RWPE2 (cell line): ENCODE measurements around the gene CCDC71.

ENCODE experiments used
- ATAC-seq: fragments of 200-7000 bp; cut with Tn5 transposase; 3 replicates; pipeline ENCODE4 v1.9.1; 2021; ENCODE audit warnings: low read depth
- DNase-seq: peaks from one replicate; pipeline ENCODE4 v3.0.0-alpha.2; 2020; ENCODE audit warnings: low spot score
- H3K27ac ChIP-seq: fragments of 450-650 bp; 2 replicates; pipeline ENCODE4 v1.5.1; 2017; ENCODE audit warnings: mild to moderate bottlenecking; ENCODE audit not compliant: poor library complexity, severe bottlenecking
- H3K27me3 ChIP-seq: fragments of 250-450 bp; sonication (Bioruptor Pico); 2 replicates; pipeline ENCODE4 v1.5.1; 2021; ENCODE audit warnings: mild to moderate bottlenecking, moderate library complexity; ENCODE audit not compliant: insufficient read depth, poor library complexity, severe bottlenecking
- H3K36me3 ChIP-seq: fragments of 250-450 bp; sonication (Bioruptor Pico); 2 replicates; pipeline ENCODE4 v1.5.1; 2020; ENCODE audit warnings: low read depth, mild to moderate bottlenecking, moderate library complexity
- H3K4me1 ChIP-seq: fragments of 250-450 bp; sonication (Bioruptor Pico); 2 replicates; pipeline ENCODE4 v1.5.1; 2021; ENCODE audit warnings: mild to moderate bottlenecking, moderate library complexity; ENCODE audit not compliant: insufficient read depth, poor library complexity, severe bottlenecking
- H3K4me3 ChIP-seq: fragments of 250-450 bp; sonication (Bioruptor Pico); 2 replicates; pipeline ENCODE4 v1.5.1; 2021; ENCODE audit warnings: mild to moderate bottlenecking, moderate library complexity; ENCODE audit not compliant: severe bottlenecking
- H3K9me3 ChIP-seq: fragments of 250-450 bp; sonication (Bioruptor Pico); 2 replicates; pipeline ENCODE4 v1.5.1; 2021; ENCODE audit warnings: mild to moderate bottlenecking, moderate library complexity; ENCODE audit not compliant: severe bottlenecking
- CTCF ChIP-seq: fragments of 450-650 bp; IDR thresholded peaks from one replicate; pipeline ENCODE4 v1.5.1; 2017; ENCODE audit warnings: mild to moderate bottlenecking, moderate library complexity; ENCODE audit not compliant: poor library complexity, severe bottlenecking

The CCDC71 gene

GRCh38 chr3:49122451-49122850, 43.7 kb downstream of the CCDC71 start:
- Histone ChIP-seq H3K36me3 (peaks cover 19% of the 10 kb centered on the region), H3K9me3 (no peaks in the 10 kb centered on the region), H3K27me3 (no peaks in the 10 kb centered on the region), H3K4me1 (peaks cover 8% of the 10 kb centered on the region), H3K4me3 (no peak overlapping the region), H3K27ac (no peak overlapping the region)
- ATAC-seq (no peak), DNase-seq (no peak)
- no peak for TF ChIP-seq CTCF

- TF ChIP-seq CTCF: no peak
- DNase-seq (no peak), ATAC-seq (no peak)
- peaks cover 23% of the 10 kb centered on the region for H3K36me3 ChIP-seq
- H3K4me3 ChIP-seq: no peak overlapping the region
- H3K4me1 ChIP-seq: peaks cover 8% of the 10 kb centered on the region
- no peak overlapping the region for H3K27ac ChIP-seq
- H3K27me3 ChIP-seq: no peaks in the 10 kb centered on the region
- no peaks in the 10 kb centered on the region for H3K9me3 ChIP-seq
These were observed 44.1 kb downstream of the CCDC71 start for GRCh38 chr3:49122022-49122421.

GRCh38 chr3:49121132-49121736, 44.9 kb downstream of the CCDC71 start:
- peak overlapping the region; percentile 62 for H3K27ac ChIP-seq
- DNase-seq (no peak), ATAC-seq (peak; percentile 2; the same call in 1 of the 3 replicates)
- peak overlapping the region; percentile 78 for H3K4me3 ChIP-seq
- H3K27me3 ChIP-seq: no peaks in the 10 kb centered on the region
- no peak for TF ChIP-seq CTCF
- peaks cover 8% of the 10 kb centered on the region for H3K4me1 ChIP-seq
- no peaks in the 10 kb centered on the region for H3K9me3 ChIP-seq
- H3K36me3 ChIP-seq: peaks cover 31% of the 10 kb centered on the region

GRCh38 chr3:49120438-49121131, 45.5 kb downstream of the CCDC71 start, which contains the start of gene USP19:
Gene USP19 (minus strand): TSS chr3:49120823. CDS start chr3:49119145, 1,678 bp downstream.
- peaks cover 38% of the 10 kb centered on the region for H3K36me3 ChIP-seq
- no peaks in the 10 kb centered on the region for H3K27me3 ChIP-seq
- H3K27ac ChIP-seq: peak within 1 kb of the TSS; percentile 62
- H3K4me3 ChIP-seq: peak within 1 kb of the TSS; percentile 78
- peaks cover 8% of the 10 kb centered on the region for H3K4me1 ChIP-seq
- ATAC-seq: peak; percentile 91
- H3K9me3 ChIP-seq: no peaks in the 10 kb centered on the region
- peak; percentile 87 for DNase-seq
- TF ChIP-seq CTCF: no peak

- no peaks in the 10 kb centered on the region for H3K27me3 ChIP-seq
- peaks cover 43% of the 10 kb centered on the region for H3K36me3 ChIP-seq
- peaks cover 8% of the 10 kb centered on the region for H3K4me1 ChIP-seq
- TF ChIP-seq CTCF: no peak
- no peaks in the 10 kb centered on the region for H3K9me3 ChIP-seq
- H3K4me3 ChIP-seq: peak overlapping the region; percentile 78
- peak overlapping the region; percentile 62 for H3K27ac ChIP-seq
- DNase-seq (no peak), ATAC-seq (no peak)
These were observed 46.1 kb downstream of the CCDC71 start for GRCh38 chr3:49120096-49120437.
